Panc1 (cell line): Measurements from ENCODE around the gene TRAK2. TPM values are rescaled to one million over a fixed set of nuclear protein-coding genes. Genes with fewer than 3 reads are reported as not detected.
"Not testable (repeated sequence)": the region's sequence is repeated elsewhere in the genome, so short reads cannot be mapped to it uniquely, and the experiment has no call there.

Experiments
- ATAC-seq: fragments of 200-7000 bp; cut with Tn5 transposase; 2 replicates; pipeline ENCODE4 v1.9.1; 2020; ENCODE audit warnings: mild to moderate bottlenecking, moderate library complexity
- BruUV-seq: library from RNA; stranded (reverse); fragments of 400-500 nt; replicated peaks from 2 replicates; lab custom pipeline; 2021; lab: Mats Ljungman, UMichigan
- CTCF ChIA-PET: fragments of 300-600 bp; sonication (Branson Sonifier 250); formaldehyde crosslinking; loops from one replicate; lab custom pipeline; 2022; ENCODE audit warnings: antibody characterized with exemption; lab: Charles Lee
- POLR2A ChIA-PET: fragments of 300-600 bp; sonication (Branson Sonifier 250); formaldehyde crosslinking; loops from one replicate; lab custom pipeline; 2022; ENCODE audit warnings: antibody characterized with exemption; lab: Charles Lee
- DNase-seq: peaks from one replicate; pipeline ENCODE4 v3.0.0-alpha.2; 2010; ENCODE audit warnings: low read depth, low spot score
- H3K27ac ChIP-seq: 2 replicates; pipeline ENCODE4 v1.5.1; 2011; ENCODE audit warnings: mild to moderate bottlenecking, low read length, inconsistent platforms
- H3K27me3 ChIP-seq: fragments of 200-500 bp; sonication (Bioruptor generic); 2 replicates; pipeline ENCODE4 v1.6.0; 2014; ENCODE audit warnings: low read length, inconsistent platforms; ENCODE audit not compliant: control insufficient read depth, insufficient read depth
- H3K36me3 ChIP-seq: fragments of 200-500 bp; sonication (Bioruptor generic); 2 replicates; pipeline ENCODE4 v1.5.1; 2014; ENCODE audit warnings: inconsistent platforms, mild to moderate bottlenecking, low read length, moderate library complexity; ENCODE audit not compliant: control insufficient read depth, insufficient read depth
- H3K4me1 ChIP-seq: 2 replicates; pipeline ENCODE4 v1.5.1; 2011; ENCODE audit warnings: inconsistent platforms, mild to moderate bottlenecking, low read length, moderate library complexity; ENCODE audit not compliant: control insufficient read depth, insufficient read depth
- H3K4me3 ChIP-seq, 2 experiments: 2 replicates each; pipeline ENCODE4 v1.5.1; 2011 to 2012; ENCODE audit warnings: low read depth in 2 of 2, low read length in 2 of 2, mild to moderate bottlenecking in 2 of 2, inconsistent platforms in 1 of 2, moderate library complexity in 1 of 2
- H3K9me3 ChIP-seq: fragments of 200-500 bp; sonication (Bioruptor generic); 2 replicates; pipeline ENCODE4 v1.5.1; 2014; ENCODE audit warnings: low read depth, mild to moderate bottlenecking, inconsistent platforms, low read length, moderate library complexity; ENCODE audit not compliant: control insufficient read depth, insufficient read depth
- POLR2AphosphoS5 ChIP-seq: IDR thresholded peaks from 2 replicates; pipeline ENCODE4 v1.6.1; 2012; ENCODE audit warnings: mild to moderate bottlenecking, low read depth, low read length, moderate library complexity
- SIN3A ChIP-seq: IDR thresholded peaks from 2 replicates; pipeline ENCODE4 v1.6.1; 2012; ENCODE audit warnings: low read depth, mild to moderate bottlenecking, low read length, moderate library complexity, borderline replicate concordance; ENCODE audit not compliant: insufficient read depth
- TCF7L2 ChIP-seq: IDR thresholded peaks from 2 replicates; pipeline ENCODE4 v1.6.1; 2011; ENCODE audit warnings: mild to moderate bottlenecking, low read depth, low read length, inconsistent platforms
- in situ Hi-C: cut with HindIII; loops from 2 replicates; pipeline ENCODE4 v1.10.0; 2016; ENCODE audit warnings: low sequenced_read_pairs, low pct_unique_long_range_greater_than_20kb
- intact Hi-C: fragments of 100-400 bp; cut with micrococcal nuclease; formaldehyde crosslinking; loops from one replicate; pipeline ENCODE4 v1.10.0; 2022; ENCODE audit not compliant: unreplicated experiment
- total RNA-seq: library from RNA; stranded (reverse); gene quantifications from one replicate; pipeline ENCODE4 v1.2.1, GENCODE V29; 2021; ENCODE audit not compliant: unreplicated experiment
- TF ChIP-seq, protein P1 (sequence below): fragments of 450-650 bp; IDR thresholded peaks from 2 replicates; pipeline ENCODE4 v1.5.1; 2017; ENCODE audit warnings: mild to moderate bottlenecking
- TF ChIP-seq, protein P2 (sequence below), 2 experiments: IDR thresholded peaks; 2 replicates each; pipeline ENCODE4 v1.6.1; 2011 to 2012; ENCODE audit warnings: low read depth in 2 of 2, control low read depth in 1 of 2, low read length in 1 of 2, mild to moderate bottlenecking in 1 of 2, moderate library complexity in 1 of 2; ENCODE audit not compliant: insufficient read depth in 1 of 2

The TRAK2 gene
- total RNA-seq, 1 experiment from 2014 or later, result 35.7 TPM

DNA sequence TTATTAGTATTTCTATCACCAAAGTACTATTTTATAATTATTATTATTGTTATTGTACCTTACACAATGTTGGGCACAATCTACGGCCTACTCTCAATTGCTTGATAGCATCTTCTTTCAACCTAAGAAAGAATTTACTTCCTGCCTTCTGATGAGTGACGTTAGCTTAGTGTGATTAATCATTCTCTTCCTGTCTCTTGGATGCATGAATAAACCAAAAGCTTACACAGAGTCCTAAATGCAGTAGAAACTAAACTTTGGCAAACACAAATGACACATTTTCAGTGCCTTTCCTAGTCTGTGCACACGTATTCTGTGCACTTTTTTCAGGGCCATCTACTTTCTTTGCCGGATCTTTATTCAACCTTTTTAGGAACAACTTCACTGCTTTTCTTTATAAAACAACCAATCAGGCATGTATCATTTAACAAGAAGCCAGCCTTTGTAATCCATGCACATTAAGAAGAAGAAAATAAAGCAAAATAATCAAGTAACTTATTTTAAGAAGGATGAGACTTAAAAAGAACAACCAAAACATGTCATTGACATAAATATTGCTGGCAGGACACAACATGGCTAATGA lies 19.1 kb downstream of the TRAK2 start:
- no peaks in the 10 kb centered on the region for H3K9me3 ChIP-seq
- no peaks in the 10 kb centered on the region for H3K36me3 ChIP-seq
- BruUV-seq, result no TSS peak
- POLR2A ChIA-PET, result no interaction called here
- no peaks in the 10 kb centered on the region for H3K4me1 ChIP-seq
- DNase-seq (no peak), ATAC-seq (no peak)
- intact Hi-C loops (no loop called here), in situ Hi-C loops (no loop called here)
- H3K4me3 ChIP-seq, result no peak overlapping the region
- no peaks in the 10 kb centered on the region for H3K27me3 ChIP-seq
- CTCF ChIA-PET, result no interaction called here
- TF ChIP-seq, protein P1, sequence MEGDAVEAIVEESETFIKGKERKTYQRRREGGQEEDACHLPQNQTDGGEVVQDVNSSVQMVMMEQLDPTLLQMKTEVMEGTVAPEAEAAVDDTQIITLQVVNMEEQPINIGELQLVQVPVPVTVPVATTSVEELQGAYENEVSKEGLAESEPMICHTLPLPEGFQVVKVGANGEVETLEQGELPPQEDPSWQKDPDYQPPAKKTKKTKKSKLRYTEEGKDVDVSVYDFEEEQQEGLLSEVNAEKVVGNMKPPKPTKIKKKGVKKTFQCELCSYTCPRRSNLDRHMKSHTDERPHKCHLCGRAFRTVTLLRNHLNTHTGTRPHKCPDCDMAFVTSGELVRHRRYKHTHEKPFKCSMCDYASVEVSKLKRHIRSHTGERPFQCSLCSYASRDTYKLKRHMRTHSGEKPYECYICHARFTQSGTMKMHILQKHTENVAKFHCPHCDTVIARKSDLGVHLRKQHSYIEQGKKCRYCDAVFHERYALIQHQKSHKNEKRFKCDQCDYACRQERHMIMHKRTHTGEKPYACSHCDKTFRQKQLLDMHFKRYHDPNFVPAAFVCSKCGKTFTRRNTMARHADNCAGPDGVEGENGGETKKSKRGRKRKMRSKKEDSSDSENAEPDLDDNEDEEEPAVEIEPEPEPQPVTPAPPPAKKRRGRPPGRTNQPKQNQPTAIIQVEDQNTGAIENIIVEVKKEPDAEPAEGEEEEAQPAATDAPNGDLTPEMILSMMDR, result no peak
- no peak overlapping the region for H3K27ac ChIP-seq

DNA sequence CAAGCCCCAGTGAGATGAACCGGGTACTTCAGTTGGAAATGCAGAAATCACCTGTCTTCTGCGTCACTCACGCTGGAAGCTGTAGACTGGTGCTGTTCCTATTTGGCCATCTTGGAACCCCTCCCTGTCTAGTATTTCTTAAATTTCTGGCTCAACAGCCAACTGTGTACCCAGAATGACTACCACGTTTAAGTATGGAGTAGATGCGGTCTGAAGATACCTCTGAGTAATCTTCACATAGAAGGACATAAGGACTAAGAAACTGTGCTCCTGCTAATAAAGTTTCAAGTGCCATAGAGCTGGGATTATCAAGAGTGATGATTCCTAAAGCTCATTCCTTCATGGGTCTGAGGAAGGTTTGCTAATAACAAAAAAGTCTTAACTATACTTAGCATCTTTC lies 20.4 kb downstream of the TRAK2 start:
- H3K36me3 ChIP-seq, result no peaks in the 10 kb centered on the region
- no TSS peak for BruUV-seq
- ChIA-PET CTCF (no interaction called here), POLR2A (no interaction called here)
- no peak overlapping the region for H3K27ac ChIP-seq
- H3K9me3 ChIP-seq, result no peaks in the 10 kb centered on the region
- intact Hi-C loops (no loop called here), in situ Hi-C loops (no loop called here)
- no peak for TF ChIP-seq POLR2AphosphoS5
- no peak for TF ChIP-seq TCF7L2
- no peak for TF ChIP-seq SIN3A
- TF ChIP-seq, protein P2, sequence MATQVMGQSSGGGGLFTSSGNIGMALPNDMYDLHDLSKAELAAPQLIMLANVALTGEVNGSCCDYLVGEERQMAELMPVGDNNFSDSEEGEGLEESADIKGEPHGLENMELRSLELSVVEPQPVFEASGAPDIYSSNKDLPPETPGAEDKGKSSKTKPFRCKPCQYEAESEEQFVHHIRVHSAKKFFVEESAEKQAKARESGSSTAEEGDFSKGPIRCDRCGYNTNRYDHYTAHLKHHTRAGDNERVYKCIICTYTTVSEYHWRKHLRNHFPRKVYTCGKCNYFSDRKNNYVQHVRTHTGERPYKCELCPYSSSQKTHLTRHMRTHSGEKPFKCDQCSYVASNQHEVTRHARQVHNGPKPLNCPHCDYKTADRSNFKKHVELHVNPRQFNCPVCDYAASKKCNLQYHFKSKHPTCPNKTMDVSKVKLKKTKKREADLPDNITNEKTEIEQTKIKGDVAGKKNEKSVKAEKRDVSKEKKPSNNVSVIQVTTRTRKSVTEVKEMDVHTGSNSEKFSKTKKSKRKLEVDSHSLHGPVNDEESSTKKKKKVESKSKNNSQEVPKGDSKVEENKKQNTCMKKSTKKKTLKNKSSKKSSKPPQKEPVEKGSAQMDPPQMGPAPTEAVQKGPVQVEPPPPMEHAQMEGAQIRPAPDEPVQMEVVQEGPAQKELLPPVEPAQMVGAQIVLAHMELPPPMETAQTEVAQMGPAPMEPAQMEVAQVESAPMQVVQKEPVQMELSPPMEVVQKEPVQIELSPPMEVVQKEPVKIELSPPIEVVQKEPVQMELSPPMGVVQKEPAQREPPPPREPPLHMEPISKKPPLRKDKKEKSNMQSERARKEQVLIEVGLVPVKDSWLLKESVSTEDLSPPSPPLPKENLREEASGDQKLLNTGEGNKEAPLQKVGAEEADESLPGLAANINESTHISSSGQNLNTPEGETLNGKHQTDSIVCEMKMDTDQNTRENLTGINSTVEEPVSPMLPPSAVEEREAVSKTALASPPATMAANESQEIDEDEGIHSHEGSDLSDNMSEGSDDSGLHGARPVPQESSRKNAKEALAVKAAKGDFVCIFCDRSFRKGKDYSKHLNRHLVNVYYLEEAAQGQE (IDR thresholded peaks at IDR 0.05; ENCODE audit: insufficient read depth in 1 of 2, low read depth in 2 of 2, low read length in 1 of 2), result no peak
- TF ChIP-seq, protein P1, result no peak
- no peak for DNase-seq
- ATAC-seq, result no peak
- no peaks in the 10 kb centered on the region for H3K27me3 ChIP-seq
- no peaks in the 10 kb centered on the region for H3K4me1 ChIP-seq
- no peak overlapping the region for H3K4me3 ChIP-seq

DNA sequence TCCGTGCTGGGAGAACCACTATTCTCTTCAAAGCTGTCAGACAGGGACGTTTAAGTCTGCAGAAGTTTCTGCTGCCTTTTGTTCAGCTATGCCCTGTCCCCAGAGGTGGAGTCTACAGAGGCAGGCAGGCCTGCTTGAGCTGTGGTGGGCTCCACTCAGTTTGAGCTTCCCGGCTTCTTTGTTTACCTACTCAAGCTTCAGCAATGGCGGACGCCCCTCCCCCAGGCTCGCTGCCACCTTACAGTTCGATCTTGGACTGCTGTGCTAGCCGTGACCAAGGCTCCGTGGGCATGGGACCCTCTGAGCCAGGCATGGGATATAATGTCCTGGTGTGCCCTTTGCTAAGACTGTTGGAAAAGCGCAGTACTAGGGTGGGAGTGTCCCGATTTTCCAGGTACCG lies 20.9 kb downstream of the TRAK2 start:
- H3K27me3 ChIP-seq, H3K36me3 ChIP-seq, BruUV-seq, ATAC-seq, intact Hi-C loops, H3K4me1 ChIP-seq, H3K4me3 ChIP-seq, in situ Hi-C loops, POLR2A ChIA-PET, DNase-seq, H3K9me3 ChIP-seq, CTCF ChIA-PET, H3K27ac ChIP-seq: not testable (repeated sequence)

DNA sequence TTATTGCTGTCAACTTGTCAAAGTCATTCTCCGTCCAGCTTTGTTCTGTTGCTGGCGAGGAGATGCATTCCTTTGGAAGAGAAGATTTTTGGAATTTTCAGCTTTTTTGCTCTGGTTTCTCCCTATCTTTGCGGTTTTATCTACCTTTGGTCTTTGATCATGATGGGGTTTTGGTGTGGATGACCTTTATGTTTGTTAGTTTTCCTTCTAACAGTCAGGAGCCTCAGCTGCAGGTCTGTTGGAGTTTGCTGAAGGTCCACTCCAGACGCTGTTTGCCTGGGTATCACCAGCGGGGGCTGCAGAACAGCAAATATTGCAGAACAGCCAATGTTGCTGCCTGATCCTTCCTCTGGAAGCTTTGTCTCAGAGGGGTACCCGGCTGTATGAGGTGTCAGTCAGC lies 21.4 kb downstream of the TRAK2 start:
- CTCF ChIA-PET, H3K27me3 ChIP-seq, POLR2A ChIA-PET, in situ Hi-C loops, H3K36me3 ChIP-seq, H3K4me1 ChIP-seq, H3K4me3 ChIP-seq, H3K9me3 ChIP-seq, BruUV-seq, DNase-seq, H3K27ac ChIP-seq, intact Hi-C loops, ATAC-seq: not testable (repeated sequence)

DNA sequence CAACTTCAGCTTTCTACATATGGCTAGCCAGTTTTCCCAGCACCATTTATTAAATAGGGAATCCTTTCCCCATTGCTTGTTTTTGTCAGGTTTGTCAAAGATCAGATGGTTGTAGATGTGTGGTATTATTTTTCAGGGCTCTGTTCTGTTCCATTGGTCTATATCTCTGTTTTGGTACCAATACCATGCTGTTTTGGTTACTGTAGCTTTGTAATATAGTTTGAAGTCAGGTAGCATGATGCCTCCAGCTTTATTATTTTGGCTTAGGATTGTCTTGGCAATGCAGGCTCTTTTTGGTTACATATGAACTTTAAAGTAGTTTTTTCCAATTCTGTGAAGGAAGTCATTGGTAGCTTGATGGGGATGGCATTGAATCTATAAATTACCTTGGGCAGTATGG lies 22.9 kb downstream of the TRAK2 start:
- ATAC-seq, H3K4me1 ChIP-seq, DNase-seq, H3K27ac ChIP-seq, H3K36me3 ChIP-seq, POLR2A ChIA-PET, CTCF ChIA-PET, H3K9me3 ChIP-seq, BruUV-seq, intact Hi-C loops, in situ Hi-C loops, H3K4me3 ChIP-seq, H3K27me3 ChIP-seq: not testable (repeated sequence)
